HEK293 (cell line): Measurements from ENCODE around the gene ANKH.

Source experiments
- CTCF ChIA-PET: fragments of 350-600 bp; formaldehyde crosslinking; extraction: SDS; loops from one replicate; lab custom pipeline; 2021; ENCODE audit warnings: antibody characterized with exemption; lab: Yijun Ruan, JAX
- POLR2A ChIA-PET: fragments of 300-600 bp; formaldehyde crosslinking; extraction: SDS; loops from one replicate; lab custom pipeline; 2020; ENCODE audit warnings: antibody characterized with exemption, inconsistent platforms; lab: Yijun Ruan, JAX
- H3K27ac ChIP-seq: fragments of 200-500 bp; sonication (Bioruptor generic); 2 replicates; pipeline ENCODE4 v1.5.1; 2014; ENCODE audit warnings: low read depth, low read length, control low read depth, inconsistent platforms; ENCODE audit errors: extremely low read depth
- H3K36me3 ChIP-seq, 2 experiments: fragments of 200-500 bp in 1 of 2; sonication (Bioruptor generic) in 1 of 2; 1 replicate in 1 of 2; 2 replicates in 1 of 2; pipeline ENCODE4 v1.5.1; 2014 to 2017; ENCODE audit warnings: inconsistent platforms in 2 of 2, low read length in 2 of 2; ENCODE audit not compliant: control insufficient read depth in 2 of 2, insufficient read depth in 1 of 2
- H3K4me1 ChIP-seq: fragments of 200-500 bp; sonication (Bioruptor generic); 2 replicates; pipeline ENCODE4 v1.5.1; 2014; ENCODE audit warnings: mild to moderate bottlenecking, low read length, inconsistent platforms; ENCODE audit not compliant: control insufficient read depth, insufficient read depth
- H3K4me3 ChIP-seq: 2 replicates; pipeline ENCODE4 v1.5.1; 2011; ENCODE audit warnings: low read depth, mild to moderate bottlenecking, control low read depth, low read length, moderate library complexity
- H3K9me3 ChIP-seq: fragments of 200-500 bp; sonication (Bioruptor generic); 2 replicates; pipeline ENCODE4 v1.5.1; 2014; ENCODE audit warnings: low read depth, low read length, inconsistent platforms; ENCODE audit not compliant: control insufficient read depth, insufficient read depth
- GLI2 ChIP-seq: fragments of 450-650 bp; formaldehyde crosslinking; IDR thresholded peaks from 2 replicates; pipeline ENCODE4; 2017; ENCODE audit warnings: missing biosample characterization, missing genetic modification characterization, low read depth, borderline replicate concordance
- MZF1 ChIP-seq: fragments of 450-650 bp; formaldehyde crosslinking; IDR thresholded peaks from 2 replicates; pipeline ENCODE4 v1.5.1; 2017; ENCODE audit warnings: missing biosample characterization, missing genetic modification characterization, borderline replicate concordance
- SCRT2 ChIP-seq: fragments of 450-650 bp; formaldehyde crosslinking; IDR thresholded peaks from 2 replicates; pipeline ENCODE4 v1.5.1; 2016; ENCODE audit warnings: missing biosample characterization, missing genetic modification characterization
- SP2 ChIP-seq: fragments of 450-650 bp; formaldehyde crosslinking; IDR thresholded peaks from 2 replicates; pipeline ENCODE4 v1.5.1; 2016; ENCODE audit warnings: missing biosample characterization, missing genetic modification characterization
- SP7 ChIP-seq: fragments of 450-650 bp; formaldehyde crosslinking; IDR thresholded peaks from 2 replicates; pipeline ENCODE4 v1.5.1; 2016; ENCODE audit warnings: missing biosample characterization, missing genetic modification characterization
- TCF7L2 ChIP-seq: IDR thresholded peaks from 2 replicates; pipeline ENCODE4 v1.6.1; 2011; ENCODE audit warnings: low read depth, mild to moderate bottlenecking, inconsistent platforms, low read length, moderate library complexity, borderline replicate concordance
- ZIC2 ChIP-seq: fragments of 450-650 bp; formaldehyde crosslinking; IDR thresholded peaks from 2 replicates; pipeline ENCODE4 v1.5.1; 2016; ENCODE audit warnings: missing biosample characterization, missing genetic modification characterization
- ZNF133 ChIP-seq: fragments of 450-650 bp; formaldehyde crosslinking; IDR thresholded peaks from 2 replicates; pipeline ENCODE4 v1.5.1; 2016; ENCODE audit warnings: missing biosample characterization, missing genetic modification characterization
- ZNF274 ChIP-seq, 2 experiments: fragments of 200-500 bp in 1 of 2; fragments of 450-650 bp in 1 of 2; sonication (Bioruptor generic) in 1 of 2; formaldehyde crosslinking in 1 of 2; IDR thresholded peaks; 2 replicates each; pipeline versions ENCODE4 v1.5.1 to v1.6.1; 2014 to 2016; ENCODE audit warnings: borderline replicate concordance in 1 of 2, inconsistent platforms in 1 of 2, low read length in 1 of 2, missing biosample characterization in 1 of 2, missing genetic modification characterization in 1 of 2
- ZNF341 ChIP-seq: fragments of 450-650 bp; formaldehyde crosslinking; IDR thresholded peaks from 2 replicates; pipeline ENCODE4; 2016; ENCODE audit warnings: low read depth, missing biosample characterization, missing genetic modification characterization
- ZNF416 ChIP-seq: fragments of 450-650 bp; formaldehyde crosslinking; IDR thresholded peaks from 2 replicates; pipeline ENCODE4 v1.5.1; 2016; ENCODE audit warnings: missing biosample characterization, missing genetic modification characterization
- ZNF433 ChIP-seq: fragments of 450-650 bp; formaldehyde crosslinking; IDR thresholded peaks from 2 replicates; pipeline ENCODE4 v1.5.1; 2016; ENCODE audit warnings: missing biosample characterization, missing genetic modification characterization, low read depth
- ZNF514 ChIP-seq: fragments of 450-650 bp; formaldehyde crosslinking; IDR thresholded peaks from 2 replicates; pipeline ENCODE4 v1.5.1; 2016; ENCODE audit warnings: missing biosample characterization, missing genetic modification characterization
- ZNF544 ChIP-seq: fragments of 450-650 bp; formaldehyde crosslinking; IDR thresholded peaks from 2 replicates; pipeline ENCODE4 v1.5.0; 2017; ENCODE audit warnings: missing biosample characterization, missing genetic modification characterization
- ZNF76 ChIP-seq: fragments of 450-650 bp; formaldehyde crosslinking; IDR thresholded peaks from 2 replicates; pipeline ENCODE4; 2016; ENCODE audit warnings: low read depth, missing biosample characterization, missing genetic modification characterization, borderline replicate concordance
- ZNF785 ChIP-seq: fragments of 450-650 bp; formaldehyde crosslinking; IDR thresholded peaks from 2 replicates; pipeline ENCODE4 v1.5.1; 2016; ENCODE audit warnings: missing biosample characterization, missing genetic modification characterization
- TF ChIP-seq, protein P1 (sequence below): fragments of 450-650 bp; formaldehyde crosslinking; IDR thresholded peaks from 2 replicates; pipeline ENCODE4 v1.5.1; 2016; ENCODE audit warnings: missing biosample characterization, missing genetic modification characterization
- TF ChIP-seq, protein P2 (sequence below): fragments of 450-650 bp; formaldehyde crosslinking; IDR thresholded peaks from 2 replicates; pipeline ENCODE4 v1.5.1; 2016; ENCODE audit warnings: missing biosample characterization, missing genetic modification characterization
- TF ChIP-seq, protein P3 (sequence below): fragments of 450-650 bp; formaldehyde crosslinking; IDR thresholded peaks from 2 replicates; pipeline ENCODE4 v1.5.1; 2016; ENCODE audit warnings: missing biosample characterization, missing genetic modification characterization

The ANKH gene

DNA sequence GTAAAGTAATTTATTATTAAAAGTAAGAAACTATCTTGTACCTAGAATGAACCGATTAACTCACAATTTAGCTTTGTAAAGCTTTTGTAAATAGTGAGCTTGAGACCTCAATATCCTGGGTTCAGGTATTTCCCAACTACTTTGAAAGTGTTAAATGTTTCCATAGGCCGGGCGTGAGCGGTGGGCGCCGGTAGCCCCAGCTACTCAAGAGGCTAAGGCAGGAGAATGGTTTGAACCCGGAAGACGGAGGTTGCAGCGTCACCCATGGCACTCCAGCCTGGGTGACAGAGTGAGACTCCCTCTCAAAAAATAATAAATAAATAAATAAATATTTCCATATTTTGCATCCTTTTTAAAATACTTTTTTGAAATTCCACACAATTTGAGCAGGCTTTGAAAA lies 1.5 kb upstream of the ANKH start:
- TF ChIP-seq, protein P1, sequence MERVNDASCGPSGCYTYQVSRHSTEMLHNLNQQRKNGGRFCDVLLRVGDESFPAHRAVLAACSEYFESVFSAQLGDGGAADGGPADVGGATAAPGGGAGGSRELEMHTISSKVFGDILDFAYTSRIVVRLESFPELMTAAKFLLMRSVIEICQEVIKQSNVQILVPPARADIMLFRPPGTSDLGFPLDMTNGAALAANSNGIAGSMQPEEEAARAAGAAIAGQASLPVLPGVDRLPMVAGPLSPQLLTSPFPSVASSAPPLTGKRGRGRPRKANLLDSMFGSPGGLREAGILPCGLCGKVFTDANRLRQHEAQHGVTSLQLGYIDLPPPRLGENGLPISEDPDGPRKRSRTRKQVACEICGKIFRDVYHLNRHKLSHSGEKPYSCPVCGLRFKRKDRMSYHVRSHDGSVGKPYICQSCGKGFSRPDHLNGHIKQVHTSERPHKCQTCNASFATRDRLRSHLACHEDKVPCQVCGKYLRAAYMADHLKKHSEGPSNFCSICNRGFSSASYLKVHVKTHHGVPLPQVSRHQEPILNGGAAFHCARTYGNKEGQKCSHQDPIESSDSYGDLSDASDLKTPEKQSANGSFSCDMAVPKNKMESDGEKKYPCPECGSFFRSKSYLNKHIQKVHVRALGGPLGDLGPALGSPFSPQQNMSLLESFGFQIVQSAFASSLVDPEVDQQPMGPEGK (tag by site-specific recombination), result no peak
- TF ChIP-seq ZIC2 (no peak), SCRT2 (tag by site-specific recombination) (no peak), ZNF544 (tag by site-specific recombination) (no peak), ZNF341 (no peak), ZNF785 (no peak), TCF7L2 (no peak), ZNF133 (tag by site-specific recombination) (no peak), SP2 (no peak), GLI2 (tag by site-specific recombination) (no peak), ZNF433 (no peak), ZNF514 (tag by site-specific recombination) (no peak), ZNF416 (tag by site-specific recombination) (no peak), ZNF76 (tag by site-specific recombination) (no peak), ZNF274 (IDR thresholded peaks at IDR 0.05; ENCODE audit: low read length) (no peak), ZNF274 (tag by site-specific recombination; IDR thresholded peaks at IDR 0.05; ENCODE audit: borderline replicate concordance) (no peak), SP7 (tag by site-specific recombination) (no peak), MZF1 (no peak)
- TF ChIP-seq, protein P2, sequence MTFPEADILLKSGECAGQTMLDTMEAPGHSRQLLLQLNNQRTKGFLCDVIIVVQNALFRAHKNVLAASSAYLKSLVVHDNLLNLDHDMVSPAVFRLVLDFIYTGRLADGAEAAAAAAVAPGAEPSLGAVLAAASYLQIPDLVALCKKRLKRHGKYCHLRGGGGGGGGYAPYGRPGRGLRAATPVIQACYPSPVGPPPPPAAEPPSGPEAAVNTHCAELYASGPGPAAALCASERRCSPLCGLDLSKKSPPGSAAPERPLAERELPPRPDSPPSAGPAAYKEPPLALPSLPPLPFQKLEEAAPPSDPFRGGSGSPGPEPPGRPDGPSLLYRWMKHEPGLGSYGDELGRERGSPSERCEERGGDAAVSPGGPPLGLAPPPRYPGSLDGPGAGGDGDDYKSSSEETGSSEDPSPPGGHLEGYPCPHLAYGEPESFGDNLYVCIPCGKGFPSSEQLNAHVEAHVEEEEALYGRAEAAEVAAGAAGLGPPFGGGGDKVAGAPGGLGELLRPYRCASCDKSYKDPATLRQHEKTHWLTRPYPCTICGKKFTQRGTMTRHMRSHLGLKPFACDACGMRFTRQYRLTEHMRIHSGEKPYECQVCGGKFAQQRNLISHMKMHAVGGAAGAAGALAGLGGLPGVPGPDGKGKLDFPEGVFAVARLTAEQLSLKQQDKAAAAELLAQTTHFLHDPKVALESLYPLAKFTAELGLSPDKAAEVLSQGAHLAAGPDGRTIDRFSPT (tag by site-specific recombination), result no peak
- TF ChIP-seq, protein P3, sequence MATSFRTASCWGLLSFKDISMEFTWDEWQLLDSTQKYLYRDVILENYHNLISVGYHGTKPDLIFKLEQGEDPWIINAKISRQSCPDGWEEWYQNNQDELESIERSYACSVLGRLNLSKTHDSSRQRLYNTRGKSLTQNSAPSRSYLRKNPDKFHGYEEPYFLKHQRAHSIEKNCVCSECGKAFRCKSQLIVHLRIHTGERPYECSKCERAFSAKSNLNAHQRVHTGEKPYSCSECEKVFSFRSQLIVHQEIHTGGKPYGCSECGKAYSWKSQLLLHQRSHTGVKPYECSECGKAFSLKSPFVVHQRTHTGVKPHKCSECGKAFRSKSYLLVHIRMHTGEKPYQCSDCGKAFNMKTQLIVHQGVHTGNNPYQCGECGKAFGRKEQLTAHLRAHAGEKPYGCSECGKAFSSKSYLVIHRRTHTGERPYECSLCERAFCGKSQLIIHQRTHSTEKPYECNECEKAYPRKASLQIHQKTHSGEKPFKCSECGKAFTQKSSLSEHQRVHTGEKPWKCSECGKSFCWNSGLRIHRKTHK (tag by site-specific recombination), result no peak
- H3K36me3 ChIP-seq, result no peaks in the 10 kb centered on the region
- ChIA-PET POLR2A (interaction anchor here (1.1 kb wide), 1 partner anchor 13 kb away, joined by 3 read pairs; no protein-coding TSS in a partner anchor), CTCF (interaction anchor here (0.6 to 1.9 kb wide), 7 partner anchors 10 to 735 kb away, joined by 3 to 12 read pairs (median 3); no protein-coding TSS in a partner anchor)
- H3K4me1 ChIP-seq, result peaks cover 14% of the 10 kb centered on the region; the same call in 1 of the 2 replicates
- H3K4me3 ChIP-seq, result no peak overlapping the region
- H3K9me3 ChIP-seq, result no peaks in the 10 kb centered on the region
- no peak overlapping the region for H3K27ac ChIP-seq
